H54 (cell line): ENCODE measurements around the gene CD74.
"Not testable (repeated sequence)": the region's sequence is repeated elsewhere in the genome, so short reads cannot be mapped to it uniquely, and the experiment has no call there.

Experiments used
- DNase-seq: peaks from one replicate; pipeline ENCODE4 v3.0.0; 2011; ENCODE audit warnings: low spot score, mixed read lengths; ENCODE audit not compliant: insufficient read length
- FAIRE-seq: peaks from 3 replicates; lab custom pipeline; 2011; peaks lifted over from hg19 to GRCh38; lab: Jason Lieb, UNC
- POLR2A ChIP-seq: IDR thresholded peaks from 2 replicates; pipeline ENCODE4 v1.6.1; 2011; ENCODE audit warnings: low read depth, mild to moderate bottlenecking, low read length

The CD74 gene

DNA sequence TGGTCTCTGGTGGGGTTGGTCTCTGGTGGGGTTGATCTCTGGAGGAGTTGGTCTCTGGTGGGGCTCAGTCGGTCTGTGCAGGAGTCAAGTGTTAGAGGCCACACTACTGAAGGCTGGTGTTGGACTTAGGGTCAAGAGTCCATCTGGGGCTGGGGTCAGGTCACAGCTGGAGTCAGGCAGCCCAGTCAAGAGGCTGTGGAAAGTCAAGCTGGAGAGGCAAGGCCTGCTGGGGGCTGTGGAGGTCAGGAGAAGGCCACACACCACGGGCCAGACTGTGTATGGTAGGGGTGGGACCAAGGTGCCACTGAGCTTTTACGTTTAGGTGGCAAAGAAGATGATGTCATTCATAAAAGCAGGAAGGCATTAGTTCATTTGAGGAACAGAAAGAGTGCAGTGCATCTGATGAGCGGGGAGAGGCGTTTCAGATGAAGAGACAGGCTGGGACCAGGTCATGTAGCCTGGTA is 16.7 kb upstream of the CD74 start:
- FAIRE-seq (no peak), DNase-seq (no peak)

DNA sequence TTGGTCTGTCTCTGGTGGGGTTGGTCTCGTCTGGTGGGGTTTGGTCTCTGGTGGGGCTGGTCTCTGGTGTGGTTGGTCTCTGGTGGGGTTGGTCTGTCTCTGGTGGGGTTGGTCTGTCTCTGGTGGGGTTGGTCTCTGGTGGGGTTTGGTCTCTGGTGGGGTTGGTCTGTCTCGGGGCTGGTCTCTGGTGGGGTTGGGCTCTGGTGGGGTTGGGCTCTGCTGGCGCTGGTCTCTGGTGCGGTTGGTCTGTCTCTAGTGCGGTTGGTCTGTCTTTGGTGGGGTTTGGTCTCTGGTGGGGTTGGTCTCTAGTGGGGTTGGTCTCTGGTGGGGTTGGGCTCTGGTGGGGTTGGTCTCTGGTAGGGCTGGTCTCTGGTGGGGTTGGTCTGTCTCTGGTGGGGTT is 16.3 kb upstream of the CD74 start:
- DNase-seq: no peak
- TF ChIP-seq POLR2A: no peak
- FAIRE-seq: no peak

More for the DNA sequence above, 16.7 kb upstream of the CD74 start:
- TF ChIP-seq POLR2A: no peak

DNA sequence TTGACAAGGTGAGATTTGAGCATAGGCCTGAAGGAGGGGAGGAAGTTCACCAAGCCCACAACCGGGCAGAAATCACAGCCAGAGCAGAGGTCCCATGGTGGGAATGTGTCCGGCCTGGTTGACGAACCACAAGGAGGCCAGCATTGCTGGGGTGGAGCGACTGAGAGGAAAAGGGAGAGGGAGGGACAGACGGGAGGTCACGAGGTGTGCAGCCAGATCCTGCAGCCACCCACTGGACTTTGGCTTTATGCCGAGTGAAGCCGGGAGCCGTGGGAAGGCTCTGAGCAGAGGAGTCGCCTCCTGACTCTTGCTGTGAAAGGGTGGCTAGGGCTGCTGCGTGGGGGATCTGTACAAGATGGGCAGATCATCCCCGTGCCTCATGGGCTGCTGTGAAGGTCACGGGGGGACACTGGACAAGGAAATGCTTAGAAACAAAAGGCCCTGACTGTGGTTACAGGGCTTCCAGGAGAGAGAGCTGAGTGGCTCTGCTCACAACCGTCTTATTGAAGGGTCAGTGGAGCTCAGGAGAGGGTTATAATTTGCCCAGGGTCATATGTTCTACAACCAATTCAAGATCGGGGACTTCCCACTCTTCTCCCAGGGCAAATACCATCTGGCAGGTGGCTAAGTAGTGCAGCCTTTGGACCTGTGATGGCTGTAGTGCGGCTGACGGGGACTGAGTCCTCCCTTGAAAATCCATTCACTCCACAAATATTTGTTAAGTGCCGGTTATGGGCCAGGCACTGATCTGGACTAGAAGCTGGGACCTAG is 15.6 kb upstream of the CD74 start:
- DNase-seq (no peak), FAIRE-seq (no peak)
- no peak for TF ChIP-seq POLR2A

DNA sequence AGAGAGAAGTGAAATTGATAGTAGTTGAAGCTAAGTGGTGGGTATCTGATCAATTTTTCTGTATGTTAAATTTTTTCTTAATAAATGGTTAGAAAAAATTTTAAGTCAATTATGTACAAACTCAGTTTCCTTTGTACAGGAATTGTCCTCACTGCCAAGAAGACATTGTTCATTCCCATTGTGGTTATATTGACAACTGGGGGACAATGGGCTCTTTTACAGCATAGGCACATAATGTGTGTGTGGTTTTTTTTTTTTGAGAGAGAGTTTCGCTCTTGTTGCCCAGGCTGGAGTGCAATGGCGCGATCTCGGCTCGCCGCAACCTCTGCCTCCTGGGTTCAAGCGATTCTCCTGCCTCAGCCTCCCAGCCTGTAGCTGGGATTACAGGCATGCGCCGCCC is 13.5 kb upstream of the CD74 start:
- not testable (repeated sequence) for DNase-seq, FAIRE-seq

DNA sequence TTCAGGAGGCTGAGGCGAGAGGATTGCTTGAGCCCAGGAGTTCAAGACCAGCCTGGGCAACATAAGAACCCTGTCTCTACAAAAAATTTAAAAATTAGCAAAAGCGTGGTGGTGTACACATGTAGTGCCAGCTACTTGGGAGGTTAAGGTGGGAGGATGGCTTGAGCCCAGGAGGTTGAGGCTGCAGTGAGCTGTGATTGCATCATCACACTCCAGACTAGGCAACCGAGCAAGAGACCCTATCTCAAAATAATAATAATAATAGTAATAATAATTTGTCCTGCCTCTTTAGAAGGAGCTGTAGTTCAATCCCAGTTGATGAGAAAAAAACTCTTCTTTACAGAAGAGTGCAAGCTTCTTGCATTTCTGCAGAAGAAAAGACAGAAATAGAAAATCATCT is 10.0 kb upstream of the CD74 start:
- FAIRE-seq: no peak
- DNase-seq: no peak
- TF ChIP-seq POLR2A: no peak

DNA sequence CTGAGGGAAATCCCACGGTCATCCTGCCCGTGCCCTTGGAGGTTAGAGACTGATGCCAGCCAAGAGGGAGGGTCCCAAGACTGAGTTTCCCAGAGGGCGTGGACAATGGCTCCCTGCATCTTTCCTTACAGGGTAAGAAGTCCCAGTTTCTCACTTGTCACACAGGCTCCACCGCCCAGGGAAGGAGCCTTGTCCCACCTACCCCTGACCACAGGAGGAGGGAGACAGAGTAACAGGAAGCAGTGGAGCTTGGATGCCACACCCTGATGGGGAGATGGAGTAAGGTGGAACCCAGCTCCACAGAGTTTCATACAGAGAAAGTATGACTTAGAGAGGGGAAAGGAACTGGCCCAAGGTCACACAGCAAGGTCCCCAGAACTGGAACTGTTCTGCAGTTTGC is 9.4 kb upstream of the CD74 start:
- DNase-seq: no peak
- no peak for TF ChIP-seq POLR2A
- FAIRE-seq: no peak

DNA sequence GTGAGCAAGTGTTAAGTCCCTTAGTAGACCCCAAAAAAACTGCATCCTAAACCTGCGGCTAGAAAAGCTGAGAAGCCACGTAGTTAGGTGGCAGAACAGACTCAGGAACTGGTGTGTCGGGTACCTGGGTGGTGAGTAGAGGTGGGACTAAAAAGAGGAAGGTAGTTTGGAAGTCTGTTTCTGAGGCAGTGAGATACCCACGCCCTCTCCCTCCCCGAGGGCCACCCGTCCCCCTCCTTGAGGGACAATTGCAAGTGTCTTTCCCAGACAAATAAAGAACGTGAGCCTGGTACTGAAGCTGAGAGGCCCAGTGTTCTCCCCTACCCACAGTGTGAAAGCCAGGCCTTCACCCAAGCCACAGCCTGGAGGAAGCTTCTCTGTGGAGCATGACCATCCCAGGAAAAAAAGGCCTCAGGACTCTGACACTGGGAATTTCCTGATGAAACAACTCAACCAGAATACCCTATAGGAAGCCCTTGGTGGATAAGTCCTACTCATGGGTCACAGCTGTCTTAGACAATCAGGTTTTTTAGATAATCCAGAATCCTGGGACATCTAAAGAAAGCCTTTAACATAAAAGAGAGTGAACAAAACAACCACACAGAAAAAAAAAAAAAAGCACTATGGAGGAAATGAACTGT is 7.0 kb upstream of the CD74 start:
- DNase-seq (no peak), FAIRE-seq (no peak)
- TF ChIP-seq POLR2A: no peak

DNA sequence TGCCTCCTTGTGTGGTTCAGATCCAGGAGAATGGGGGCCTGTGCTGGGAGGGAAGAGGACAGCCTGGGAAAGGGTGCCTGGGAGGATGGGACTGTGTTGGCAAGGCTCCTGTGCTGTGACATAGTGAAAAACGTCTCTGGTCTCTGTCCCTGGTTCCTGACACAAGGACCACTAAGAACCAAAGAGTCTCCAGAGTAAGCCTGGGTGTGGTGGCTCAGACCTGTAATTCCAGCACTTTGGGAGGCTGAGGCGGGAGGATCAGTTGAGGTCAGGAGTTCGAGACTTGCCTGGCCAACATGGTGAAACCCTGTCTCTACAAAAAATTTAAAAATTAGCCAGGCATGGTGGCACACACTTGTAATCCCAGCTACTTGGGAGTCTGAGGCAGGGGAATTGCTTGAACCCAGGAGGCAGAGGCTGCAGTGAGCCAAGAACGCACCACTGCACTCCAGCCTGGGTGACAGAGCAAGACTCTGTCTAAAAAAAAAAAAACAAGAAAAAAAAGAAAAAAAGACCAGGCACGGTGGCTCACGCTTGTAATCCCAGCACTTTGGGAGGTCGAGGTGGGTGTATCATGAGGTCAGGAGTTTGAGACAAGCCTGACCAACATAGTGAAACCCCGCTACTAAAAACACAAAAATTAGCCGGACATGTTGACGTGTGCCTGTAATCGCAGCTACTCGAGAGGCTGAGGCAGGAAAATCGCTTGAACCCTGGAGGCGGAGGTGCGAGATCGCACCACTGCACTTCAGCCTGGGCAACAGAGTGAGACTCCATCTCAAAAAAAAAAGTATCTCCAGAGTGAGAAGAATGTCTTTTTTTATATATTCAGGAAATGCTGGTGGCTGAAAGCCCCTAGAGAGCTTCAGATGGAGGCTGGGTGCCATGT is 1.4 kb upstream of the CD74 start:
- FAIRE-seq, DNase-seq: not testable (repeated sequence)

DNA sequence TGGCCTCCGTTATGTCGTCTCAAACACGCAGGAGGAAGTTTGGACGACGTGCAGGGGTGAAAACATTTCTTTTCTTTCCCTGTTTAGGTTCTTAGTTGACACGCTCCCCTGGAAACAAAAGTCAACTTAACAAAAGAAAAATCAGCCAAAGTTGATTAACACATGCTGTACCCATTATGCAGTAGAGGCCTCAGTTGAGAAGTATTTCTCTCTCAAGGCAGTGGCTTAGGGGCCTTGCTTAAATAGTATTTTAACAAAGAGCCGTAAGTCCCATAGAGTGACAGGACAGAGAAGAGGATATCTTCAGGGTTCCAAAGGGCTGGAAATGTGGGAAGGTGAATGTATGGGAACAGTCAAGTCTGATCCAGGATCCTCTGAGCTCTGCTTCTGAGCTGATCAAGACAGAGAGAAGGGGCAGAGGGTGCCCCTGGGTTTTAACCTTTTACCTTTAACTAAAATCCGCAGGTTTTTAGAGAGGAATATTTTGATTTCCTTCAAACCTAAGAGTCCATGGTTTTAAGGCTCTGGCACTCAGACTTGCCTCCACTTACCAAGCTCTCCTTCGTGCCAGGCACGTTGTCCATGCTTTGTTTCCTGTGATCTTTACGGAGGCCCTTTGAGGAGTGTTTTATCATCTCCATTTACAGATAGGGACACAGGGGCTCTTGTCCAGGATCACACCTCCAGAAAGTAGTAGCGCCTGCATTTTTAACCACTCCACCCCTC is 629 bp upstream of the CD74 start:
- DNase-seq (no peak), FAIRE-seq (no peak)
- no peak for TF ChIP-seq POLR2A

DNA sequence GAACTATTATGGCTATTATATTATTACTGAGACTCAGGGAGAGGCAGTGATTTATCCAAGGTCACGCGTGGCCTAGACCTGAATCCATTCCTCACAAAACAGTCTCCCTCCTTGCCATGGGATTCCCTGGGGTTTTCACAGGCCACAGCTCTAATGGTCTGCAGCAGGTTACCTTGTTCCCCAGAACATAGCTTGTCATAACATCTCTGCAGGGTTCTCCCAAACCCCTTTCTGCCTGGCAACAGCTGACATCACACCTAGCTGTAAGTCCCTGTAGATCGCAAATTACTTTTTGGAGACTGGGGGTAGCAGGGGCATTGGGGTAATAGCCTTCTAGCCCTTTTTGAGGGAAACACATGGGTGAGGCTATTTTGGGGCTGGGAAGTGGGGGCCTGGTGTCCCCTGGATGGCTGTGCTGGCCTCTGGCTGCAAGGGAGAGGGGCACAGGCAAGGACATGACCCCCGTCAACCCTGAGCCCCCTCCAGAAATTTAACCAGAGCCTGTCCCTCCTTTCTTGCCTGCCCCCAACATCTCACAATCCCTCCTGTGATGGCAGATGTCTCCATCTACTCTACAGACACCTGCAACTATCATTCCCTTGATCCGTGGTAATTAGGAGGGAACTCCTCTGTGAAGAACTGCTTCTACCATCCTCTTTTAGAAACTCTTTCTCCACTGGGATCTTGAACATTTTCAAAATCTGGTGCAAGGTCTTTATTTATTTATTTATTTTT is 1.3 kb downstream of the CD74 start:
- no peak for TF ChIP-seq POLR2A
- FAIRE-seq (no peak), DNase-seq (no peak)

DNA sequence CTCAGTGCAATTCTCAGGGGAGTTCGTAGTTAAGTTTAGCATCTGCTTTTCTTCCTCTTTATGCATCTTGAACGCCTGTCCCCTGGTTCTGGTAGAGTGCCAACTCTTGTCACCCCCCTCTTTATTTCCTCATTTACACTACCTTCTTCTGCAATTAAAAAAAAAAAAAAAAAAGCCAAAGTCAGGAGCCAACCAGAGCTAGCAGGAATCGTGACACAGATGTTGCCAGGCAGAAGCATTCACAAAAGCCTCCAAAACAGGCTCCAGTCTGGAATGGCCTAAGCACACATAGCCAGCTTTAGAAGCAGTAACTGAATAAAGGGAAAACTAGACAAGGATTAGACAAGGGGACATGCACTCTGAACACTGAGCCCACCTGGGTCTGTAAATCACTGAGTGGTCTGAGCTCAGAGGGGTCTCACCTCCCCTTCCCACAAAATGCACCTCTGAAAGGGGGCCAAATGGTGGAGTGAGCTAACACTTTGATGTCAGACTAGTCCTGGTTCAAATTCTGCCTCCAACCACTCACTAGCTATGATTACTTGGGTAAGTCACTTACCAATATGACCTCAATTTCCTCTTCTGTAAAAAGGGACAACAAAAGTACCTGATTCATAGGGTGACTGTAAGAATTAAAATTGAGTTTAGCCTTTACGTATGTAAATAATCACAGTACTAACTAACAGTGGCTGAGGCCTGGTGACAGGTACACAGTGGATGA is 2.0 kb downstream of the CD74 start:
- FAIRE-seq (no peak), DNase-seq (peak; percentile 75)
- TF ChIP-seq POLR2A: no peak

DNA sequence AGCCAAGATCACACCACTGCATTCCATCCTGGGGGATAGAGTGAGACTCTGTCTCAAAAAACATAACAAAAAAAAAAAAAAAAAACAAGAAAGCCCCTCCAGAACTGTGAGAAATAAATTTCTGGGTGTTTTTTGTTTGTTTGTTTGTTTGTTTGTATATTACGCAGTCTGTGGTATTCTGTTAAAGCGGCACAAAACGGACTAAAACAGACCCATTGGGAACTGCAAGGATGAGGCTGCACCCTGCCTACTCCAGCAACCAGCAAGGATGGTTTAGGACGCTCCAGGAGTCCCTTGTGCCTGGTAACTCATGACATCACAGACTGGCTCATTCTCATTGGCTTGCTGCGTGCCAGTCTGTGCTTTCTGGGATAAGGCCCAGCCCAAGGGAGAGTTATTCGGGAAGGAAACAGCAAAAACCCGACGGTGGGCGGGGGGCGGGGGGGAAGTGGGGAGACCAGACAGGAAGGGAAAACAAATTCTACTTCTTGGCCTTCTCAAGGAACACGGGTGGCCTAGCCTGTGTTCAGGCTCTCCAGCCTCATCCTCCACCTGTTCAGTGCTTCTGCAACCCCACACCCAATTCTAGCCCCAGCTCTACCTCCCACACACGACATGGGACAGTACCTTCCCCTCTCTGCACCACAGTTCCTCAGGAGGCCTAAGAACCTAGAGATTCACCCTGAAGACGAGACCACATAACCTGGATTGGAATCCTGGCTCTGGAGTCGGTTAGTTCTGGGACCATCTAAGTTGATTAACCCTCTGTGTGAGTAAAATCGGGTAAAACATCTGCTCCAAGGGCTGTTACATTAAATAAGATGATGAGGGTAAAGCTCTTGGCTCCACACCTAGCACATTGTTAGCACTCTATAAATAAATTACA is 2.8 kb downstream of the CD74 start:
- DNase-seq (peak; percentile 97), FAIRE-seq (peak; percentile 67)
- no peak for TF ChIP-seq POLR2A
